H1 (cell line): Measurements from ENCODE around the gene RPP14. TPM values are rescaled to one million over a fixed set of nuclear protein-coding genes. Genes with fewer than 3 reads are reported as not detected.

ENCODE experiments used
- CTCF ChIA-PET: fragments of 300-600 bp; sonication (Branson Sonifier 250); formaldehyde crosslinking; loops from one replicate; lab custom pipeline; 2021; ENCODE audit not compliant: partially characterized antibody; lab: Charles Lee
- POLR2A ChIA-PET: fragments of 300-600 bp; sonication (Branson Sonifier 250); formaldehyde crosslinking; loops from one replicate; lab custom pipeline; 2021; ENCODE audit warnings: inconsistent platforms; ENCODE audit not compliant: partially characterized antibody; lab: Charles Lee
- DNase-seq, 2 experiments: peaks; one replicate each; pipeline versions ENCODE4 v3.0.0 to v3.0.0-alpha.2; 2010 to 2022; ENCODE audit warnings: low spot score in 2 of 2, low read depth in 1 of 2, mixed read lengths in 1 of 2
- FAIRE-seq: peaks from 2 replicates; lab custom pipeline; 2011; peaks lifted over from hg19 to GRCh38; lab: Jason Lieb, UNC
- H2AFZ ChIP-seq: 2 replicates; pipeline ENCODE4 v1.8.1; 2012; ENCODE audit warnings: low read length, inconsistent platforms
- H2AK5ac ChIP-seq: 2 replicates; pipeline ENCODE4 v1.6.1; 2013; ENCODE audit warnings: low read depth, low read length
- H2BK120ac ChIP-seq: replicated peaks from 2 replicates; pipeline ENCODE3; 2013; ENCODE audit warnings: low read depth, low read length, inconsistent platforms
- H2BK12ac ChIP-seq: 2 replicates; pipeline ENCODE4 v1.6.1; 2013; ENCODE audit warnings: low read depth, low read length
- H2BK15ac ChIP-seq: 2 replicates; pipeline ENCODE4 v1.6.1; 2013; ENCODE audit warnings: low read length
- H2BK20ac ChIP-seq: 2 replicates; pipeline ENCODE4 v1.6.1; 2013; ENCODE audit warnings: low read length
- H2BK5ac ChIP-seq: 2 replicates; pipeline ENCODE4 v1.6.1; 2013; ENCODE audit warnings: low read depth, low read length
- H3K14ac ChIP-seq: 2 replicates; pipeline ENCODE4 v1.6.1; 2013; ENCODE audit warnings: inconsistent platforms; ENCODE audit not compliant: insufficient read length
- H3K18ac ChIP-seq: 2 replicates; pipeline ENCODE4 v1.6.1; 2013; ENCODE audit warnings: low read length; ENCODE audit errors: extremely low read depth
- H3K23ac ChIP-seq: 2 replicates; pipeline ENCODE4 v1.6.1; 2013; ENCODE audit warnings: inconsistent platforms; ENCODE audit not compliant: insufficient read length
- H3K23me2 ChIP-seq: 2 replicates; pipeline ENCODE4 v1.6.1; 2013; ENCODE audit warnings: low read depth, low read length
- H3K27ac ChIP-seq: 2 replicates; pipeline ENCODE4 v1.6.1; 2011; ENCODE audit warnings: low read depth, low read length, inconsistent platforms
- H3K27me3 ChIP-seq, 4 experiments: replicated peaks in 1 of 4; 1 replicate in 1 of 4; 2 replicates in 3 of 4; pipeline versions ENCODE4 v1.6.1 to v1.8.1; 2011 to 2013; ENCODE audit warnings: low read length in 3 of 4, mild to moderate bottlenecking in 3 of 4, inconsistent platforms in 2 of 4, mixed read lengths in 2 of 4, moderate library complexity in 1 of 4; ENCODE audit not compliant: control insufficient read depth in 3 of 4, insufficient read depth in 3 of 4; ENCODE audit errors: extremely low read depth in 1 of 4
- H3K36me3 ChIP-seq, 4 experiments: 2 replicates each; pipeline versions ENCODE4 v1.6.1 to v1.8.1; 2011 to 2013; ENCODE audit warnings: mild to moderate bottlenecking in 4 of 4, low read length in 3 of 4, moderate library complexity in 2 of 4, control low read depth in 1 of 4, inconsistent platforms in 1 of 4; ENCODE audit not compliant: insufficient read depth in 4 of 4, control insufficient read depth in 2 of 4
- H3K4ac ChIP-seq: replicated peaks from 2 replicates; pipeline ENCODE3; 2013; ENCODE audit warnings: low read length, low read depth, mixed read lengths, inconsistent platforms; ENCODE audit not compliant: insufficient read length
- H3K4me1 ChIP-seq, 4 experiments: replicated peaks in 1 of 4; 1 replicate in 1 of 4; 2 replicates in 3 of 4; pipeline versions ENCODE4 v1.6.1 to v1.8.1; 2011 to 2013; ENCODE audit warnings: low read length in 3 of 4, inconsistent platforms in 2 of 4, mixed read lengths in 1 of 4; ENCODE audit not compliant: insufficient read depth in 4 of 4, control insufficient read depth in 3 of 4
- H3K4me2 ChIP-seq, 2 experiments: 2 replicates each; pipeline versions ENCODE4 v1.6.1 to v1.8.1; 2011 to 2013; ENCODE audit warnings: low read depth in 2 of 2, low read length in 2 of 2, control low read depth in 1 of 2, inconsistent platforms in 1 of 2, mild to moderate bottlenecking in 1 of 2; ENCODE audit not compliant: insufficient read depth in 1 of 2
- H3K4me3 ChIP-seq, 4 experiments: fragments of 200-600, 300-600 bp in 1 of 4; sonication (generic), shearing (Covaris generic), sonication (Bioruptor Twin) in 1 of 4; 2 replicates each; pipeline versions ENCODE4 v1.5.1 to v1.8.1; 2011 to 2016; ENCODE audit warnings: low read length in 4 of 4, low read depth in 3 of 4, control low read depth in 2 of 4, inconsistent platforms in 2 of 4, mild to moderate bottlenecking in 2 of 4, mixed read lengths in 1 of 4, moderate library complexity in 1 of 4; ENCODE audit not compliant: insufficient read depth in 2 of 4; ENCODE audit errors: extremely low read depth in 1 of 4
- H3K56ac ChIP-seq: replicated peaks from 2 replicates; pipeline ENCODE3; 2013; ENCODE audit warnings: low read depth, mild to moderate bottlenecking, mixed read lengths, low read length, inconsistent platforms; ENCODE audit not compliant: insufficient read length
- H3K79me1 ChIP-seq: 2 replicates; pipeline ENCODE4 v1.6.1; 2013; ENCODE audit warnings: low read depth, low read length, control low read depth
- H3K79me2 ChIP-seq, 2 experiments: 2 replicates each; pipeline versions ENCODE4 v1.6.1 to v1.8.1; 2012 to 2013; ENCODE audit warnings: low read length in 2 of 2, mild to moderate bottlenecking in 2 of 2, inconsistent platforms in 1 of 2; ENCODE audit not compliant: insufficient read depth in 2 of 2, control insufficient read depth in 1 of 2
- H3K9ac ChIP-seq, 4 experiments: replicated peaks in 1 of 4; 1 replicate in 1 of 4; 2 replicates in 3 of 4; pipeline versions ENCODE4 v1.6.1 to v1.8.1; 2011 to 2013; ENCODE audit warnings: low read depth in 3 of 4, low read length in 3 of 4, control low read depth in 2 of 4, mild to moderate bottlenecking in 2 of 4, moderate library complexity in 2 of 4, inconsistent platforms in 1 of 4; ENCODE audit errors: extremely low read depth in 1 of 4
- H3K9me3 ChIP-seq, 2 experiments: 2 replicates each; pipeline versions ENCODE4 v1.6.1 to v1.8.1; 2012 to 2013; ENCODE audit warnings: mild to moderate bottlenecking in 2 of 2, moderate library complexity in 2 of 2, control low read depth in 1 of 2, inconsistent platforms in 1 of 2, low read depth in 1 of 2, low read length in 1 of 2, mixed read lengths in 1 of 2; ENCODE audit not compliant: insufficient read depth in 2 of 2
- H4K20me1 ChIP-seq, 2 experiments: replicated peaks in 1 of 2; 2 replicates each; pipeline versions ENCODE3 to v1.8.1; 2011 to 2013; ENCODE audit warnings: inconsistent platforms in 2 of 2, low read length in 2 of 2, mild to moderate bottlenecking in 1 of 2; ENCODE audit not compliant: insufficient read depth in 2 of 2, control insufficient read depth in 1 of 2
- H4K5ac ChIP-seq: 2 replicates; pipeline ENCODE4 v1.6.1; 2013; ENCODE audit warnings: low read length, low read depth, mixed read lengths, inconsistent platforms; ENCODE audit not compliant: insufficient read length
- H4K8ac ChIP-seq: 2 replicates; pipeline ENCODE4 v1.8.0; 2013; ENCODE audit warnings: mild to moderate bottlenecking, moderate library complexity, low read length, inconsistent platforms; ENCODE audit not compliant: insufficient read depth; ENCODE audit errors: extremely low read depth
- H4K91ac ChIP-seq: replicated peaks from 2 replicates; pipeline ENCODE3; 2013; ENCODE audit warnings: low read length, mixed read lengths, inconsistent platforms; ENCODE audit not compliant: insufficient read length
- WGBS, 2 experiments: shearing (Covaris generic) in 1 of 2; methylation state at CpG; one replicate each; pipeline versions ENCODE4 v1.1.6 to v1.1.7; 2013 to 2015; ENCODE audit warnings: low lambda C conversion rate in 2 of 2, mixed read lengths in 2 of 2, inconsistent platforms in 1 of 2, low coverage in 1 of 2, missing lambda C conversion rate in 1 of 2; ENCODE audit not compliant: insufficient replicate concordance in 2 of 2, insufficient coverage in 1 of 2, insufficient read length in 1 of 2; ENCODE audit errors: extremely low coverage in 1 of 2, missing lambda C conversion rate in 1 of 2; 5-methylcytosine and 5-hydroxymethylcytosine counted together
- polyA plus RNA-seq, 7 experiments: library from polyadenylated mRNA; depleted of rRNA in 3 of 7; stranded (reverse) in 5 of 7; unstranded in 2 of 7; fragments of >200 nt in 5 of 7; fragments of 200-250 nt in 2 of 7; gene quantifications; 1 replicate in 5 of 7; 2 replicates in 1 of 7; 4 replicates in 1 of 7; pipeline versions ENCODE4 v1.2.1 to v1.2.3, GENCODE V29; 2011 to 2013; ENCODE audit warnings: missing spikeins in 2 of 7, mixed read lengths in 2 of 7
- total RNA-seq: library from RNA; stranded (reverse); fragmentation: NEBNext Ultra II Directional; extraction: Animal tissue kit (Norgen Biotek cat#: 25700); gene quantifications from 2 replicates; pipeline ENCODE4 v1.2.1, GENCODE V29; 2021

Gene RPP14
- total and polyA plus RNA-seq, 2 of the 8 experiments (the other 6 are each of a cell fraction or from before 2014, with no cell fraction given) = 11.7 to 23.4 TPM

- no peaks in the 10 kb centered on the region for H3K36me3 ChIP-seq
- H3K9me3 ChIP-seq = no peaks in the 10 kb centered on the region
- H3K14ac ChIP-seq = no peak overlapping the region
- H3K27ac ChIP-seq = no peak overlapping the region
- H3K4me2 ChIP-seq = no peak overlapping the region
- no peak overlapping the region for H2BK12ac ChIP-seq
- H4K5ac ChIP-seq = no peak overlapping the region
- H3K4ac ChIP-seq = no peak overlapping the region
- H4K91ac ChIP-seq = no peak overlapping the region
- H3K9ac ChIP-seq = no peak overlapping the region; a peak in 1 of 7 replicates
- H3K18ac ChIP-seq = no peak overlapping the region
- no peak overlapping the region for H3K23ac ChIP-seq
- peaks cover 0 to 3% (median 0%) of the 10 kb centered on the region in 4 experiments; a peak in 1 of 7 replicates for H3K4me1 ChIP-seq
- WGBS, 2 experiments = 86% methylated on average over 6 of the region's 6 CpGs; no CpG with 5 or more reads in 1 of the 2 experiments
- ChIA-PET CTCF (interaction anchor here (1.1 to 14.4 kb wide), 6 partner anchors 11 to 124 kb away, joined by 3 to 177 read pairs (median 26); partner anchors contain the start of genes HTD2 and RPP14), POLR2A (interaction anchor here (1.7 kb wide), 1 partner anchor 109 kb away, joined by 6 read pairs; no protein-coding TSS in a partner anchor)
- no peak overlapping the region for H2BK15ac ChIP-seq
- FAIRE-seq (no peak), DNase-seq (no peak)
- H4K20me1 ChIP-seq = no peaks in the 10 kb centered on the region
- no peak overlapping the region for H2AFZ ChIP-seq
- no peaks in the 10 kb centered on the region; a peak in 1 of 7 replicates for H3K27me3 ChIP-seq
- no peak overlapping the region for H3K4me3 ChIP-seq
- H2BK5ac ChIP-seq = no peak overlapping the region
- no peak overlapping the region for H2BK120ac ChIP-seq
- H3K79me2 ChIP-seq = no peaks in the 10 kb centered on the region
- no peak overlapping the region for H2BK20ac ChIP-seq
- H3K23me2 ChIP-seq = 0 out of 2 replicates have a peak, but pooled peaks cover 1% of the 10 kb centered on the region
- no peak overlapping the region for H3K56ac ChIP-seq
- no peaks in the 10 kb centered on the region for H3K79me1 ChIP-seq
- no peak overlapping the region for H2AK5ac ChIP-seq
- no peak overlapping the region for H4K8ac ChIP-seq
Measured at GRCh38 chr3:58296843-58297242, 9.2 kb upstream of the RPP14 start.
